AG09309 (cell line): ENCODE data around the gene TLR2.

Experiments
- DNase-seq: peaks from one replicate; pipeline ENCODE4 v3.0.0-alpha.2; 2010; ENCODE audit warnings: low read depth
- H3K4me3 ChIP-seq: 2 replicates; pipeline ENCODE4 v1.5.1; 2011; ENCODE audit warnings: mild to moderate bottlenecking, low read depth, low read length, moderate library complexity; ENCODE audit not compliant: control insufficient read depth
- TF ChIP-seq, protein P1 (sequence below): IDR thresholded peaks from 2 replicates; pipeline ENCODE4 v1.5.1; 2011; ENCODE audit warnings: mild to moderate bottlenecking, low read depth, low read length, inconsistent platforms; ENCODE audit not compliant: insufficient read depth, control insufficient read depth; ENCODE audit errors: missing control alignments

The TLR2 gene

DNA sequence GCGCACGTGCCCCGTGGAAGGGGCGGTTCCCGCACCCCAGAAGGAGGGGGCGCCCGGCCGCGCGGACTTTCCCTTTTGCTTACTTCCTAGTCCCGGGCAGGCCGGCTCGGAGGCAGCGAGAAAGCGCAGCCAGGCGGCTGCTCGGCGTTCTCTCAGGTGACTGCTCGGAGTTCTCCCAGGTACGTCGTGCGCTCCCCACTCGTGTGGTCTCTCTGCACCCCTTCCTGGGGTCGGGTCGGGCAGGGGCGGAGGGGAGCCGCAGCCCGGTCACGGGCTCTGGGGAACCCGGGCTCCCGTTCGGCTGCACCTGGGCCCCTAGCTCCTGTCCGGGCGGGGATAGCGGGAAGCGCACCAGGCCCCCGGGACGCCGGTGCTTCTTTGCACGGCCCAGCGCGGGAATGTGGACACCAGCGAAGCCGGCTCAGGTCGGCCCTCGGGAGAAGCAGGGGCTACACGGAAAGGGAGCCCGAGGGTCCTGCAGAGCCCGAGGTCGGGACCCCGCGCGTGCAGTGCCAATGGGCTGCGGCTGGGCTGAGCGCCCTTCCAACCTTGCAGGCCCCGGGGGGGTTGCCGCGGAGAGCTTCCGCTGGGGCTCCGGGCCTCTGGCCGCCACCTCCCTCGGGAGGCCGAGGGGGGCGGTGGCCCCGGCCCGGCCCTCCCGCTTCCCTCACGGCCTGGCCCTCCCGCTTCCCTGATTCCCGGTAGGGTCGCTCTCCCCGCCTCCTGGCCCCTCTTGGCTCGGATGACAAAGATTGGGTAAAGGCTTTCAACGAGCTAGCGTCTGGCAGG is at the start of gene TLR2:
Gene TLR2, plus strand, starts transcription at position 99 of the 789 bp plus-strand sequence. CDS start 18,628 bp downstream, outside the sequence.
- no peak for DNase-seq
- peak within 1 kb of the TSS; percentile 32 for H3K4me3 ChIP-seq
- TF ChIP-seq, protein P1, sequence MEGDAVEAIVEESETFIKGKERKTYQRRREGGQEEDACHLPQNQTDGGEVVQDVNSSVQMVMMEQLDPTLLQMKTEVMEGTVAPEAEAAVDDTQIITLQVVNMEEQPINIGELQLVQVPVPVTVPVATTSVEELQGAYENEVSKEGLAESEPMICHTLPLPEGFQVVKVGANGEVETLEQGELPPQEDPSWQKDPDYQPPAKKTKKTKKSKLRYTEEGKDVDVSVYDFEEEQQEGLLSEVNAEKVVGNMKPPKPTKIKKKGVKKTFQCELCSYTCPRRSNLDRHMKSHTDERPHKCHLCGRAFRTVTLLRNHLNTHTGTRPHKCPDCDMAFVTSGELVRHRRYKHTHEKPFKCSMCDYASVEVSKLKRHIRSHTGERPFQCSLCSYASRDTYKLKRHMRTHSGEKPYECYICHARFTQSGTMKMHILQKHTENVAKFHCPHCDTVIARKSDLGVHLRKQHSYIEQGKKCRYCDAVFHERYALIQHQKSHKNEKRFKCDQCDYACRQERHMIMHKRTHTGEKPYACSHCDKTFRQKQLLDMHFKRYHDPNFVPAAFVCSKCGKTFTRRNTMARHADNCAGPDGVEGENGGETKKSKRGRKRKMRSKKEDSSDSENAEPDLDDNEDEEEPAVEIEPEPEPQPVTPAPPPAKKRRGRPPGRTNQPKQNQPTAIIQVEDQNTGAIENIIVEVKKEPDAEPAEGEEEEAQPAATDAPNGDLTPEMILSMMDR = no peak

DNA sequence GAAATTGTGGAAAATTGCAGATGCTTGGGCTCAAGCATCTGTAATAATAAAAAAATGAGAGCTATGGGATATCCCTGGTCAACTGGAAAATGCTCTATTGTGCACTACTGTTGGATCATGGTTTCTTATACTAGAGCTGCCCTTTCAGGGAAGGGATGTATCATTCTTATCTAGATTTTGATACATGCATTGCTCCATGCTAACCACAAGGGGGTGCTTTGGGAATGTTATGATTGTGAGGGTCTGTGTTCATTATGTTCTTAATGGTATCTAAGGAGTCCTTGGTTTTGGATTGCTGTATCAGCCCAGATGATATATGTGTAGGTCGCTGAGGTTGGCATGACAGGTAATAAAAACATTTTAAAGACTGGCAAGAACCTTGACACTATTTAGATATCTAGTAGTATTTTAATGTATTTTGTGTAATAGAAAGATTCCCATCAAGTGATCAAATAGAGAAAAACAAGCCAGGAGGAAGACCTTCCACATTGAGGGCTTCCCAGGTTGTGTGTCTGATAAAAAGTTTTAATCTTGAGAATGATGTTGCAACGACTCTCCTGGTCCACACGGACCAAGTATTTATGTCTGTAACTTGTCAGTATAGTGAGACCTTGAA is 49.2 kb upstream of the TLR2 start:
- no peak for DNase-seq
- TF ChIP-seq, protein P1 = peak; percentile 67
- no peak overlapping the region for H3K4me3 ChIP-seq

DNA sequence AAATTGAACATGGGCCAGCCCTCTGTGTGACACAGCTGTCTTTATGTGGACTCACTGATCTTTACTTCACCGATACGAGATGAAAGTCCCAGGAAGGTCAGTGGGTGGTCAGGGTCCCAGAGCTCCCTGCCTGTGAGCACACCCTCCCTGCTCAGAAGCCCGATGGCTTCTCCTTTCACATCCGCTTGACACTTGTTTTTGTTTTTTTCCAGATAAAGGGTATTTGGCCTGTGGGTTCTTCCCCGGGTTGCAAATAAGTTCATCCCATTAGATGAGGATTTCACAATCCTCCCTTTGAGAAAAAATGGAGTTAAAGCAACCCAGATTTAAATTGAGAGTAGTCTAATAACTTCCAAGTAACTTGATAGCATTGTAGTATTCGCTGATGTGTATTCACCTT is 48.2 kb upstream of the TLR2 start:
- TF ChIP-seq, protein P1 = no peak
- H3K4me3 ChIP-seq = no peak overlapping the region
- no peak for DNase-seq

- TF ChIP-seq, protein P1 = no peak
- DNase-seq = no peak
- H3K4me3 ChIP-seq = no peak overlapping the region
Measured at GRCh38 chr4:153637201-153637600, 46.9 kb upstream of the TLR2 start.

DNA sequence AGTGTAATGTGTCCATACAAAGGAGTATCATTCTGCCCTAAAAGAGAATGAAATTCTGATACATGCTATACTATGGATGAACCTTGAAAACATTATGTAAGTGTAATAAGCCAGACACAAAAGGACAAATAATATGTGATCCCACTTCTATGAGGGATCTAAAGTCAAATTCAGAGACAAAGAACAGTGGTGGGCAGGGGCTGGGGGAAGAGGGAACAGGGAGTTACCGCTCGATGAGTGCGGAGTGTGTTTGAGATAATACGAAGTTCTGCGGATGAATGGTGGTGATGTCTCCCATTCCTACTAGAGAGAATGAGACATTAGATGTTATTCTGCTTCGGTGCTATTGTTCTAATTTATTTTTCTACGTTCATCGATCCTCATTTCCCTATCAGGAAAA is 46.1 kb upstream of the TLR2 start:
- no peak for DNase-seq
- no peak overlapping the region for H3K4me3 ChIP-seq
- TF ChIP-seq, protein P1 = no peak

DNA sequence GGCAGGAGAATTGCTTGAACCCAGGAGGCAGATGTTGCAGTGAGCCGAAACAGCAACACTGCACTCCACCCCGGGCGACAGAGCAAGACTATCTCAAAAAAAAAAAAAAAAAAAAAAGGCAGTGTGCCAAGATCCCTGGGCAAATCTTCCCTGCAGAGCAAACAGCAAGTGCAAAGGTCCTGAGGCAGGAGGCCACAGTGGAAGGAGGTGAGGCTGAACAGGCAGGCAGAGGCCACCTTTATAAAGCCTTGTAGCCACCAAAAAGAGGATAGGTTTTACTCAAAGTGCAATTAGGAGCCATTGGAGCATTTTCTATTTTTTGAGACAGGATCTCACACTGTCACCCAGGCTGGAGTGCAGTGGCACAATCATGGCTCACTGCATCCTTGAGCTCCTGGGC is 45.1 kb upstream of the TLR2 start:
- DNase-seq = no peak
- TF ChIP-seq, protein P1 = no peak
- no peak overlapping the region for H3K4me3 ChIP-seq
